Peyer's patch (tissue), 4 donors: ENCODE measurements around the gene PDE11A. TPM values are rescaled to one million over a fixed set of nuclear protein-coding genes. Genes with fewer than 3 reads are reported as not detected.

Experiments
- DNase-seq, 3 donors: peaks; one replicate each; pipeline ENCODE4 v3.0.0-alpha.2; 2017 to 2019
- H3K27ac ChIP-seq, 4 donors: fragments of 200-600 bp; sonication (generic); one replicate each; pipeline ENCODE4 v1.5.1; 2016 to 2019
- H3K27me3 ChIP-seq, 2 donors: fragments of 200-600 bp; sonication (generic); one replicate each; pipeline ENCODE4 v1.5.1; 2019
- H3K36me3 ChIP-seq, 3 donors: fragments of 200-600 bp; sonication (generic); one replicate each; pipeline ENCODE4 v1.5.1; 2016 to 2019
- H3K4me1 ChIP-seq, 4 donors: fragments of 200-600 bp; sonication (generic); one replicate each; pipeline ENCODE4 v1.5.1; 2016 to 2019
- H3K4me3 ChIP-seq, 4 donors: fragments of 200-600 bp; sonication (generic); 1 replicate in 3 of 4; 2 replicates in 1 of 4; pipeline ENCODE4 v1.5.1; 2016 to 2019; ENCODE audit warnings: mild to moderate bottlenecking in 1 of 4
- H3K9me3 ChIP-seq, 4 donors: fragments of 200-600 bp; sonication (generic); one replicate each; pipeline ENCODE4 v1.5.1; 2016 to 2019; ENCODE audit warnings: mild to moderate bottlenecking in 1 of 4
- CTCF ChIP-seq, 6 experiments: fragments of 450-650 bp in 4 of 6; fragments of 200-600 bp in 2 of 6; sonication (generic) in 1 of 6; IDR thresholded peaks; one replicate each; pipeline ENCODE4 v1.5.1; 2017 to 2019; ENCODE audit warnings: antibody characterized with exemption in 6 of 6, mild to moderate bottlenecking in 3 of 6, moderate library complexity in 1 of 6
- POLR2A ChIP-seq, 2 donors: fragments of 450-650 bp; IDR thresholded peaks; one replicate each; pipeline ENCODE4 v1.5.1; 2017; ENCODE audit warnings: antibody characterized with exemption in 2 of 2, mild to moderate bottlenecking in 2 of 2, moderate library complexity in 2 of 2
- total RNA-seq, 4 donors: library from RNA; depleted of rRNA; stranded (reverse); fragments of >200 nt; gene quantifications; one replicate each; pipeline ENCODE4 v1.1.0, GENCODE V29; 2016

Gene PDE11A
- total RNA-seq, 4 donors from 2014 or later, result 1.6 to 2.1 (median 1.7) TPM

GRCh38 chr2:177735318-177735803 is 337.2 kb downstream of the PDE11A start:
- H3K4me1 ChIP-seq, result no peaks in the 10 kb centered on the region

GRCh38 chr2:177733322-177733855 is 339.2 kb downstream of the PDE11A start:
- TF ChIP-seq CTCF (IDR thresholded peaks at IDR 0.05) (no peak), POLR2A (IDR thresholded peaks at IDR 0.05) (no peak)
- Histone ChIP-seq H3K4me3 (no peak overlapping the region), H3K4me1 (no peaks in the 10 kb centered on the region), H3K27me3 (no peaks in the 10 kb centered on the region), H3K27ac (no peak overlapping the region), H3K36me3 (no peaks in the 10 kb centered on the region), H3K9me3 (no peaks in the 10 kb centered on the region)
- DNase-seq, result no peak

More at GRCh38 chr2:177735318-177735803, 337.2 kb downstream of the PDE11A start:
- Histone ChIP-seq H3K4me3 (no peak overlapping the region), H3K27ac (no peak overlapping the region), H3K36me3 (no peaks in the 10 kb centered on the region), H3K9me3 (no peaks in the 10 kb centered on the region), H3K27me3 (no peaks in the 10 kb centered on the region)
- DNase-seq, result no peak
- TF ChIP-seq POLR2A (IDR thresholded peaks at IDR 0.05) (no peak), CTCF (IDR thresholded peaks at IDR 0.05) (no peak)

- TF ChIP-seq POLR2A (IDR thresholded peaks at IDR 0.05) (no peak), CTCF (IDR thresholded peaks at IDR 0.05) (no peak)
- no peak for DNase-seq
- Histone ChIP-seq H3K36me3 (no peaks in the 10 kb centered on the region), H3K4me1 (no peaks in the 10 kb centered on the region), H3K4me3 (no peak overlapping the region), H3K27ac (no peak overlapping the region), H3K9me3 (no peaks in the 10 kb centered on the region), H3K27me3 (no peaks in the 10 kb centered on the region)
These were observed 341.2 kb downstream of the PDE11A start for GRCh38 chr2:177731384-177731783.

GRCh38 chr2:177730792-177731191 is 341.8 kb downstream of the PDE11A start:
- DNase-seq, result no peak
- no peaks in the 10 kb centered on the region for H3K27me3 ChIP-seq
- no peak overlapping the region for H3K4me3 ChIP-seq
- TF ChIP-seq POLR2A (IDR thresholded peaks at IDR 0.05), result no peak
- no peak for TF ChIP-seq CTCF (IDR thresholded peaks at IDR 0.05)
- no peaks in the 10 kb centered on the region for H3K9me3 ChIP-seq
- H3K36me3 ChIP-seq, result no peaks in the 10 kb centered on the region
- no peak overlapping the region for H3K27ac ChIP-seq
- H3K4me1 ChIP-seq, result no peaks in the 10 kb centered on the region

- H3K27ac ChIP-seq, result no peak overlapping the region
- DNase-seq, result no peak
- TF ChIP-seq CTCF (IDR thresholded peaks at IDR 0.05) (no peak), POLR2A (IDR thresholded peaks at IDR 0.05) (no peak)
- no peaks in the 10 kb centered on the region for H3K4me1 ChIP-seq
- no peaks in the 10 kb centered on the region for H3K9me3 ChIP-seq
- H3K36me3 ChIP-seq, result no peaks in the 10 kb centered on the region
- no peaks in the 10 kb centered on the region for H3K27me3 ChIP-seq
- no peak overlapping the region for H3K4me3 ChIP-seq
These were observed 342.2 kb downstream of the PDE11A start for GRCh38 chr2:177730363-177730762.

- Histone ChIP-seq H3K9me3 (no peaks in the 10 kb centered on the region), H3K27ac (no peak overlapping the region), H3K4me3 (no peak overlapping the region), H3K27me3 (no peaks in the 10 kb centered on the region), H3K4me1 (no peaks in the 10 kb centered on the region), H3K36me3 (no peaks in the 10 kb centered on the region)
- TF ChIP-seq POLR2A (IDR thresholded peaks at IDR 0.05) (no peak), CTCF (IDR thresholded peaks at IDR 0.05) (no peak)
- DNase-seq, result no peak
These were observed 343.7 kb downstream of the PDE11A start for GRCh38 chr2:177728920-177729319.
